GM19035 (cell line): ENCODE results near the gene TMEM258.

Experiments used
- ATAC-seq: cut with Tn5 transposase; IDR thresholded peaks from one replicate; pipeline ENCODE4 v1.9.1; 2021; ENCODE audit not compliant: unreplicated experiment

The TMEM258 gene

GRCh38 chr11:61744609-61745156 lies 47.7 kb downstream of the TMEM258 start:
- ATAC-seq, result no peak

GRCh38 chr11:61744181-61744580 lies 48.2 kb downstream of the TMEM258 start:
- ATAC-seq, result no peak

GRCh38 chr11:61743486-61744095 lies 48.8 kb downstream of the TMEM258 start:
- ATAC-seq, result no peak

- no peak for ATAC-seq
Observed at GRCh38 chr11:61742391-61742790, 50.0 kb downstream of the TMEM258 start.

- ATAC-seq, result no peak
Observed at GRCh38 chr11:61739966-61740365, 52.4 kb downstream of the TMEM258 start.

GRCh38 chr11:61739413-61739812 lies 53.0 kb downstream of the TMEM258 start:
- no peak for ATAC-seq
